GM21529 (cell line): ENCODE measurements around the gene HOPX.
"Not testable (repeated sequence)": the region's sequence is repeated elsewhere in the genome, so short reads cannot be mapped to it uniquely, and the experiment has no call there.

Source experiments
- ATAC-seq: cut with Tn5 transposase; IDR thresholded peaks from one replicate; pipeline ENCODE4 v1.9.1; 2021; ENCODE audit not compliant: unreplicated experiment

Gene HOPX

GRCh38 chr4:56689201-56689969, 8.3 kb upstream of the HOPX start:
- no peak for ATAC-seq

- no peak for ATAC-seq
Observed at GRCh38 chr4:56688094-56688647, 7.1 kb upstream of the HOPX start.

- no peak for ATAC-seq
Observed at GRCh38 chr4:56686537-56687231, 5.6 kb upstream of the HOPX start.

GRCh38 chr4:56684320-56685050, 3.4 kb upstream of the HOPX start:
- no peak for ATAC-seq

- no peak for ATAC-seq
Observed at GRCh38 chr4:56683455-56683854, 2.4 kb upstream of the HOPX start.

- no peak for ATAC-seq
Observed at GRCh38 chr4:56681853-56682525, 893 bp upstream of the HOPX start.

GRCh38 chr4:56680266-56680665, 830 bp downstream of the HOPX start:
- ATAC-seq, result no peak

- no peak for ATAC-seq
Observed at GRCh38 chr4:56677711-56678110, 3.4 kb downstream of the HOPX start.

GRCh38 chr4:56674984-56675383, 6.1 kb downstream of the HOPX start:
- no peak for ATAC-seq

- ATAC-seq, result no peak
Observed at GRCh38 chr4:56671860-56672259, 9.2 kb downstream of the HOPX start.

- no peak for ATAC-seq
Observed at GRCh38 chr4:56671373-56671772, 9.7 kb downstream of the HOPX start.

- no peak for ATAC-seq
Observed at GRCh38 chr4:56668267-56668666, 12.8 kb downstream of the HOPX start.

GRCh38 chr4:56667396-56667795, 13.7 kb downstream of the HOPX start:
- ATAC-seq, result not testable (repeated sequence)

GRCh38 chr4:56666279-56666678, 14.8 kb downstream of the HOPX start:
- ATAC-seq, result no peak

- ATAC-seq, result no peak
Observed at GRCh38 chr4:56665781-56666180, 15.3 kb downstream of the HOPX start.

- ATAC-seq, result no peak
Observed at GRCh38 chr4:56662782-56663468, 18.2 kb downstream of the HOPX start.

GRCh38 chr4:56659946-56660345, 21.1 kb downstream of the HOPX start:
- ATAC-seq, result no peak

- ATAC-seq, result no peak
Observed at GRCh38 chr4:56658528-56658927, 22.6 kb downstream of the HOPX start.

- no peak for ATAC-seq
Observed at GRCh38 chr4:56657818-56658217, 23.3 kb downstream of the HOPX start.

GRCh38 chr4:56657128-56657527, 24.0 kb downstream of the HOPX start:
- ATAC-seq, result no peak

GRCh38 chr4:56656346-56656643, 24.8 kb downstream of the HOPX start:
- no peak for ATAC-seq
